PFSK-1 (cell line): Measurements from ENCODE around the gene RETSAT.

Source experiments
- FOXP2 ChIP-seq: optimal IDR thresholded peaks from 2 replicates; pipeline ENCODE3; 2011; ENCODE audit warnings: borderline replicate concordance, control low read depth, inconsistent platforms; ENCODE audit not compliant: insufficient read depth; ENCODE audit errors: extremely low read length, extremely low read depth
- POLR2AphosphoS5 ChIP-seq: IDR thresholded peaks from 2 replicates; pipeline ENCODE4 v1.6.1; 2012; ENCODE audit warnings: low read depth, mild to moderate bottlenecking, control low read depth, low read length, moderate library complexity
- SIN3A ChIP-seq: IDR thresholded peaks from 2 replicates; pipeline ENCODE4 v1.6.1; 2012; ENCODE audit warnings: mild to moderate bottlenecking, low read length, moderate library complexity, borderline replicate concordance; ENCODE audit not compliant: insufficient read depth
- TAF1 ChIP-seq: IDR thresholded peaks from 2 replicates; pipeline ENCODE4 v1.6.1; 2012; ENCODE audit warnings: low read length, control low read depth, borderline replicate concordance; ENCODE audit not compliant: insufficient read depth
- TF ChIP-seq, protein P1 (sequence below), 2 experiments: IDR thresholded peaks; 2 replicates each; pipeline versions ENCODE4 v1.6.1 to v1.8.0; 2011 to 2012; ENCODE audit warnings: low read depth in 2 of 2, low read length in 2 of 2, control low read depth in 1 of 2, inconsistent platforms in 1 of 2, mild to moderate bottlenecking in 1 of 2, moderate library complexity in 1 of 2; ENCODE audit not compliant: insufficient read depth in 1 of 2

Gene RETSAT

DNA sequence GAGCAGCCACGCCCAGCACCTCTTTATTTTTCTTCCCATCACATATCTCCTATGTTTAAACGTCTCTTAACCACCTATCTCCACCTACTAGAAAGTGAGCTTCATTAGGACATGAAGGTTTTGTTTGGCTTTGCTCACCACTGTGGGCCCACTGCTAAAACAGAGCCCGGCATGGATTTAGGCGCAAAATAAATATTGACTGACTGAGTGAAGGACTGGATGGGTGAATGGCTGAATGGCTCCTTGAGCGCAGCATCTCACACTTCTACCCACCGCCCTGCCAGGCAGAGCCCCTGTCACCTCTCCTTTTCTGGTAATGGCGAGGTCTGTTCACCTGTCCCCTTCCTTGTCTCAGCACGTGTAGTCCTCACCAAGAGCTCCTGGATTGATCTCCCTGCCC is 45.7 kb upstream of the RETSAT start:
- TF ChIP-seq POLR2AphosphoS5 (no peak), FOXP2 (no peak), SIN3A (no peak), TAF1 (no peak)
- TF ChIP-seq, protein P1, sequence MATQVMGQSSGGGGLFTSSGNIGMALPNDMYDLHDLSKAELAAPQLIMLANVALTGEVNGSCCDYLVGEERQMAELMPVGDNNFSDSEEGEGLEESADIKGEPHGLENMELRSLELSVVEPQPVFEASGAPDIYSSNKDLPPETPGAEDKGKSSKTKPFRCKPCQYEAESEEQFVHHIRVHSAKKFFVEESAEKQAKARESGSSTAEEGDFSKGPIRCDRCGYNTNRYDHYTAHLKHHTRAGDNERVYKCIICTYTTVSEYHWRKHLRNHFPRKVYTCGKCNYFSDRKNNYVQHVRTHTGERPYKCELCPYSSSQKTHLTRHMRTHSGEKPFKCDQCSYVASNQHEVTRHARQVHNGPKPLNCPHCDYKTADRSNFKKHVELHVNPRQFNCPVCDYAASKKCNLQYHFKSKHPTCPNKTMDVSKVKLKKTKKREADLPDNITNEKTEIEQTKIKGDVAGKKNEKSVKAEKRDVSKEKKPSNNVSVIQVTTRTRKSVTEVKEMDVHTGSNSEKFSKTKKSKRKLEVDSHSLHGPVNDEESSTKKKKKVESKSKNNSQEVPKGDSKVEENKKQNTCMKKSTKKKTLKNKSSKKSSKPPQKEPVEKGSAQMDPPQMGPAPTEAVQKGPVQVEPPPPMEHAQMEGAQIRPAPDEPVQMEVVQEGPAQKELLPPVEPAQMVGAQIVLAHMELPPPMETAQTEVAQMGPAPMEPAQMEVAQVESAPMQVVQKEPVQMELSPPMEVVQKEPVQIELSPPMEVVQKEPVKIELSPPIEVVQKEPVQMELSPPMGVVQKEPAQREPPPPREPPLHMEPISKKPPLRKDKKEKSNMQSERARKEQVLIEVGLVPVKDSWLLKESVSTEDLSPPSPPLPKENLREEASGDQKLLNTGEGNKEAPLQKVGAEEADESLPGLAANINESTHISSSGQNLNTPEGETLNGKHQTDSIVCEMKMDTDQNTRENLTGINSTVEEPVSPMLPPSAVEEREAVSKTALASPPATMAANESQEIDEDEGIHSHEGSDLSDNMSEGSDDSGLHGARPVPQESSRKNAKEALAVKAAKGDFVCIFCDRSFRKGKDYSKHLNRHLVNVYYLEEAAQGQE (IDR thresholded peaks at IDR 0.05; ENCODE audit: insufficient read depth in 1 of 2, low read depth in 2 of 2, low read length in 2 of 2) = no peak

DNA sequence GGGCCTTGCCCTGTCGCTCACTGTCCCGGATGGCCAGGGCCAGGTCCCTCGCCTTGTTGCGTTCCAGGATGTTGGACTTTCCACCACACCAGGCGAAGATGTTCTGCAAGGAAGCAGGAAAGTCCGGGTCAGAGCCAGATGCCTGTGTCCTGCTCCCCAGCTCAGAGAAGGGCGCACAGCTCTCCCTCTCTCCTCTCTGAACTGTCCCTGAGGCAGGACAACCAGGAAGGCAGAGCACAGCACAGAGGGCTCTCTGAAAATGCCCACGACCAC is 44.8 kb upstream of the RETSAT start:
- TF ChIP-seq SIN3A (no peak), FOXP2 (no peak), TAF1 (no peak), POLR2AphosphoS5 (no peak)
- TF ChIP-seq, protein P1 (IDR thresholded peaks at IDR 0.05; ENCODE audit: insufficient read depth in 1 of 2, low read depth in 2 of 2, low read length in 2 of 2) = no peak

DNA sequence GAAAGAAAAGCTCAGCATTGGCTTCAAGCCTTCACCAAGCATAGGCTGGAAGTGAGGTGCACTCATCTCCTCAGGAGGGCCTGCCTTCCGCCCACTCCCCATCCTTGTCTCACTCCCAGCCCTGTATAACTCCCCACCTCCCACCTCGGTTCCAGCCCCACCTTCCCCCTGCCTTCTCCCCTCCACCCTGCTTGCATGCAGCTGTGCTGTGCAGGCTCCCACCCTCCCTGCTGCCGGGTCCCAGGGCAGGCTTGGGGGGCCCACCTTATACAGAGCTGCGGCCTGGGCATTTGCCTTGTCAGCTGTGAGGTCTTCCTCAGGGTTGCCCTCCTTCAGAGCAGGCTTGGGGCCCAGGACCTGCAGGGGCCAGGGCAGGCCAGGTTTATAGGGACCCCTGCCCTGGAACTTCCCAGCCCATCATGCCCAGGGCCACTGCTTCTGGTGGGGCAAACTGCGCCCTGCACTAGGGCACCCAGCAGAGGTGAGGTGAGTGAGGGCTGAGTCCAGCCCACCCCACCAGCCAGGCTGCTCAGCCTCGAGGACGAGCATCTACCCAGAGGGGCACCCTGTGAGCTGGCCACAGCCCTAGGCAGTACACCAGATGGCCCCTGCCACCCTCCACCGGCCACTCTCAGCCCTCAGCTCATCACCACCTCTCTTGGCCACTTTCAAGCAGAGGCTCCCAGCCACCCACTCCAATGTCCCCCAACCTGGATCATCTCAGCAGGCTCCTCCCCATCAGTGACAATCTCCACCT is 44.3 kb upstream of the RETSAT start:
- TF ChIP-seq TAF1 (no peak), FOXP2 (no peak), SIN3A (no peak), POLR2AphosphoS5 (no peak)
- TF ChIP-seq, protein P1 (IDR thresholded peaks at IDR 0.05; ENCODE audit: insufficient read depth in 1 of 2, low read depth in 2 of 2, low read length in 2 of 2) = no peak

DNA sequence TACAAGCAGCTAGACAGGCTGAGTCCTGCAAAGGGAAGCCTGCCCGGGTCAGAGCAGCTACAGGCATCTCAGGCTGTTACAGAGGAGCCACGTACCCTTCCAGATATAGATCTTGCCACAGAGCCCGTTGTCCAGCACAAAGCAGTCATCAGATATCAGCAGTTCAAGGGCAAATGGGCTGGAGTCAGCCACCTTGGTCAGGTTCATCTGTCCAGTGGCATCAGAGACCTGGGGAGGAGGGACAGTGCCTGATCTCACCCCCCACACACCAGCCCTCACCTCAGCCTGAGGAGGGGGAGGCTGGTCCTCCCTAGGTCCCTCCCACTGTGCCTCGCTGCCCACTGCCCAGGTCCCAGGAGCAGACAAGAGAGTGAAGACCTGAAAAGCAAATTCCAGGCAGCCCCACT is 43.6 kb upstream of the RETSAT start:
- TF ChIP-seq TAF1 (no peak), FOXP2 (no peak), POLR2AphosphoS5 (no peak), SIN3A (no peak)
- TF ChIP-seq, protein P1 (IDR thresholded peaks at IDR 0.05; ENCODE audit: insufficient read depth in 1 of 2, low read depth in 2 of 2, low read length in 2 of 2) = no peak
